CMK (cell line): ENCODE measurements around the gene TIFAB.

Experiments used
- DNase-seq: peaks from one replicate; pipeline ENCODE4 v3.0.0-alpha.2; 2010; ENCODE audit warnings: low read depth

TIFAB gene

DNA sequence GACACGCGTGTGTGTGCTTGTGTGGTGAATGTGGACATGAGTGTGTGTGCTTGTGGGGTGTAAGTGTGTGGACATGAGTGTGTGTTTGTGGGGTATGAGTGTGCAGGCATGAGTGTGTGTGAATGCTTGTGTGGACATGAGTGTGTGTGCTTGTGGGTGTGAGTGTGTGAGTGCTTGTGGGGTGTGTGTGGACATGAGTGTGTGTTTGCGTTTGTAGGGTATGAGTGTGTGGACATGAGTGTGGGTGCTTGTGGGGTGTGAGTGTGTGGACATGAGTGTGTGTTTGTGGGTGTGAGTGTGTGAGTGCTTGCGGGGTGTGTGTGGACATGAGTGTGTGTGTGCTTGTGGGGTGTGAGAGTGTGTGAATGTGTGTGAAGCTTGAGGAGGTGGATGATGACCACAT is 29.8 kb upstream of the TIFAB start:
- no peak for DNase-seq

DNA sequence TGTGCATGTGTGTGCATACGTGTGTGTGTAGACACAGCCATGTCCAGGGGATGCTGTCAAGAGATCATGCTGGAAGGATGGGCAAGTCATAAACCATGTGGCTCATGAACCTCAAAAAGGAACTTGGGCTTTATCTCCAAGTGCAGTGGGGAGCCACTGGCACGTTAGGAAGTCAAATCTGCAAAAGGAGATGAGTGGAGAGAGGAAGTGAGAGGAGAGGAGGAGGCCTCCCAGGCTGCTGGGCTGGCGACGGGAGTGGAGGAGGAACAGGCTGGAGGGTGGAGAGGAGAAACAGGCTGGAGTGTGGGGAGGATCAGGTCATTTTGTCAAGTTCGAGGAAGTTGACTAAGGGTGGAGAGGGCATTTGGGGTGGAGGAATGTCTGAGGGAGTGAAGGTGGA is 29.2 kb upstream of the TIFAB start:
- DNase-seq = peak; percentile 92

DNA sequence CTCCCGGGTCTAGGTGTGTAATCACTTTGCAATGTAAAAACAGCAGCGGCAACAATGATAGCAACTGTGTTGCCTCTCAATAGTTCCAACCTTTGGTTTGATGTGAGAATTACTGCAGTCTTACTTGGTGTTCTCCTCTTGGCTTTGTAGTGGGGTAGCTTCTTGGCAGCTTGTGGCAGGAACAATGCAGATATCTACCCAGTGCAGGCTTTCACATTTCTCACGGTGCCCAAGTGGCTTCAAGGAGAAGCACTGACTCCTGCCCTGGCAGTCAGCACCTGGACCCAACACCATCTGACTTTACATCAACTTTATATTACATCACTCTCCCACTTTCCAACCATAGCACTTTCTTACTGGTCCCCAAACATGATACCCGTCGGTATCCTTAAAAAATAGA is 28.4 kb upstream of the TIFAB start:
- DNase-seq = no peak

DNA sequence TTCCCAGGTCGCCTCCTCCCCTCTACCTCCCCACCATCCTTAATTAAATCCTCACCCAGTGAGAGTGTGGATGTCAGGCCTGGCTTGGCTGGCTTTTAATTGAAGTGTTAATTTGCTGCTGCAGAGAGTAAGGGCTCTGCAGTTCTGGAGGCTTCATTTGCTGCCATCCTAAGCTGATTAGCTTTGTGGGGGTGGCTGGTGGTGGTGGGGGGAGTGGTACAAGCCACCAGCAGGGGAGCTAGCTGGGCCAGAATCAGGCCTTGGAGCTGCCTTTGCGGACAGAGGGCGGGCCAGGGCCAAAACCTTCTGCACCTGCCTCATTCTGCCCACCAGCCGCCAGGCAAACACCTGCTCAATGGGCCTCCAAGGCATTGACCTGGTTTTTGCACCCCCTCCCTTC is 26.8 kb upstream of the TIFAB start:
- DNase-seq = no peak

DNA sequence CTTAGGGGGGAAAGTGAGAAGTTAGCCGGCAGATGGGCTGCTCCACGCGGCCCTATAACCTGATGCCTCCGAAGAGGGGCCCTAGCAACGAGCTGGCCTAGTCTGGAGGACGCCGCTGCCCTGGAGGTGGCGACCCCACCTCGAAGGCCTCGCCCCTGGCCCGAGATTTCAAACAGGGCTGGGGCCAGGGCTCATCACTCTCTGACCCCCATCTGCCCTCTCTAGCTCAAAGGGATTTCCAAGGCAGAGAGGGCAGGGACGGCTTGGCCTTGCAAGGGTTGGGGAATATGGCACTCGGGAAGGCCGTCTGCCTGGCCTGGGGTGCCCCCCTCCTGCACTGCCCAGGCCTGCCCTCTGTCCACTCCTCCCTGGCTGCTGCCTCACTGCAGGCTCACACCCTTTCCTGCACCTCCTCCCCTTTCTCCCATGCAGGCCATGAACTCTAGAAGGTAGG is 25.5 kb upstream of the TIFAB start:
- no peak for DNase-seq

DNA sequence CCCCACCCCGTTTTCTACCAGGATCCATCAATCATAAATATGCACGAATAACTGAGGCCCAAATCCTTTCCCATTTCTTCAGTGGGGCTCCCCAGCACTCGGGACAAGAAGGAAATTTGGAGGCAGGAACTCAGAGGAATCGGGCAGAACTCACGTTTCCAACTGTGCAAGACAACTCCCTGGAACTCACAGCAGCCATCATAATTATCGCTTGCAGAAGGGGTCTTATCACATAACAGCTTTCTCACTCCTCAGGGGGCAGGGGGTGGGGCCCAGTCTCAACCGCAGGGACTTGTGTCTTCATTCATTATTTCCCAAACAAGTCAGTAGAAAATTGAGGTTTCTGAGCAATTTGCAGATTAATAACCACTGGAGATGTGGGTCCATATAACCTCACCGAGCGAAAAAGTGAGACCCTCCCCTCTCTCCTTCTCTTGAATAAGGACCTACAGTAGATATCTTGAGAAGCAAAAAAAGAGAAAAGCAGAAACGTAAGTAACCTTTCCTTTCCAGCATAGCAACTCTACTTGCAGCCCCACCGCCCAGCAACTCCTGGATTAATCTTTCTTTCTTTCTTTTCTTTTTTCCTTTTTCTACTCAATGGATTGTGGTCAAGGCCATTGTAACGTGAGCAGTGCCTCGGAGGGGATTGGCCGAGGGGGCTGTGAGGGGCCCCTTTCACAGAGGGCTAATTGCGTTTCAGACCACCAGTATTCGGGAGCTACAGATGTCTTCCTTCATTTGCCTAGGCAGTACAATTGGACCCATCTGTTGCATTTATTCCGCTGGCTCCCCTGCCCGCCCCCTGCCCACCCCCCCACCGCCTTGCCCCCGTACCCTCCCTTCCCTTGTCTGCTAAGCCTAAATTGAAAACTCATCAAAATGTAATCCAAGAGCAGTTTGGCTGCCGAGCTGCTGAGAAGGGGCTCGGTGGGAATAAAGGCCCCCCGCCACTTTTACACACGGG is 24.7 kb upstream of the TIFAB start:
- DNase-seq = no peak

DNA sequence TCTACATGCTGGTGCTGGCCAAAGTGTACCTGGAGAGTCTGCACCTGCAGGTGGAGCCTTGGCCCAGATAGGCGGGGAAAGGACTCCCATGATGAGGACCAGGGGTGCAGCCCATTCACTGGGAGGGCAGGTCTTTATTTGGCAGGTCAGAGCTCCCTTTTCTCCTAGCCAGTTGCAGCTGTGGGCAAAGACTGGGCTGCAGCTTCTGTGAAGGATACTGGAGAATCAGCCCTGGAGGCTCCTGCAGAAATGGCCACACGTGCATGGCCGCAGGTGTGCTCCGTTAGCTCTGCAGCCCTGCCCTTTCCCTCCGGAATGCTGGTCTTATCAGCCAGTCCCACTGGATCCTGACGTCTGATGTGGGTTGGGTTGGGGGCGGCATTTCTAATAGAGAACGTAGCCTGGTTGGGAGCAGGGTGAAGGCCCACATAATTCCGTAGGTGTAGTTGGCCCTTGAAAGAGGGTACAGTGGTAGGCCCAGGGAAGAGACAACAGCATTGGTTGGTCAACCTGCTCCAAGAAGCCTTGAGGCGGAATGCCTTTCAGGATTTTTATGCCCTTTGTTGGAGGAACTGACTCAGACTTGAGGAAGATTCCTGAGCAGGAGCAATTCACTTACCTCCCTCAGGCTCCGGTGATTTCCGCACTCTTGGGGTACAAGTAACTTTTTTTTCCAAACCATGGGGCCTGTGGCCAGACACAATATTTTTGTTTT is 22.0 kb upstream of the TIFAB start:
- no peak for DNase-seq

DNA sequence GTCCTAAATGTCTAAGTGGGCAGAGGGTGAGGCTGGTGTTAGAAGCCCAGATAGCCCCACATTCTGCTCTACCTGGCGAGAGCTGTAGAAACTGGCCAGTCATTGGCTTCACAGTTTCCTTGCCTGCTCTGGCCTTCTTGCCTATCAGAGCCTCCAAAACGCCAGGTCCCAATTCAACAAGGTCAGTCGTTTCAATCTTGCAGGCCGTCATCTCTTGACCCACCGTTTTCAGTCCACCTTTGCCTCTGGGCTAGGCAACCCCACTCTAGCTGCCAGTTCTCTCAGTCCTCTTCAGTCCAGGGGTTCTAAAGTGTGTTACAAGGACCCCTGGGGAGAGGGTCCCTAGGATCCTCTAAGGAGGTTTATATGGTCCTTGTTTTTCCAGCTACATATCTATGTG is 20.0 kb upstream of the TIFAB start:
- no peak for DNase-seq

DNA sequence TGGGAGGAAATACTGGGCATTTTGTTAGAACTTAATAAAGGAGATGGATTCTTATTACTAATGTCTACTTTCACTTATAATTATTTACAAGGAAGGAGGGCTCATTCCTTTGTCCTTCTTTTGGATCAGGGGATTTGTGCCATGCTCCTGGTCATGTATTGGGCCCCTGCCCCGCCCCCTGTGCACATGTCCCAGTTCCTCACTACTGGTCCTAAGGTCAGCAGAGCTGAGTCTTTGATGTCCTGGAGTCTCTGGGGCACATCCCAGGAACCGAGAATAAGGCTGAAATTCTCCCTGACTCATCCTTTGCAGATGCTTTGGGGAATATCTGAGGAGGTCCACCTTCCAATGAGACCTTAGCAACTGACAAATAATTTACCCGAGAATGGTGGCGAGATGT is 19.6 kb upstream of the TIFAB start:
- DNase-seq = no peak

DNA sequence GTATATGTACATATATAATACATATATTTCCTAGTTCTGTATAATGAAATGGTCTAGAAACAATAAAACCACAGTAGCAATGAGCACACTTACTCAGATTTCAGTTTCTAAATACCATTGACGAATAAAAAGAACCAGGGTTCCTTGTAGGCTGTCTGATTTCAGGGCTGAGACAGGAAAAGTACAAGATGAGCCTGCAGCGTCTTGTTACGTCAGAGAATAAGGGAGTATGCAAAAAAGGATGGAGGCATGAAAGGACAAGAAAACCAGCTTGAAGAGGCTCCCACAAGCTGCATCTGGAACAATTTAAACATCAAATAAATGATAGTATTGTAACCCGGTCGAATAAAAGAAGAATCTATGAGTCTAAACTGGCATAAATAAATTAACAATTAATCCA is 17.8 kb upstream of the TIFAB start:
- DNase-seq = no peak

DNA sequence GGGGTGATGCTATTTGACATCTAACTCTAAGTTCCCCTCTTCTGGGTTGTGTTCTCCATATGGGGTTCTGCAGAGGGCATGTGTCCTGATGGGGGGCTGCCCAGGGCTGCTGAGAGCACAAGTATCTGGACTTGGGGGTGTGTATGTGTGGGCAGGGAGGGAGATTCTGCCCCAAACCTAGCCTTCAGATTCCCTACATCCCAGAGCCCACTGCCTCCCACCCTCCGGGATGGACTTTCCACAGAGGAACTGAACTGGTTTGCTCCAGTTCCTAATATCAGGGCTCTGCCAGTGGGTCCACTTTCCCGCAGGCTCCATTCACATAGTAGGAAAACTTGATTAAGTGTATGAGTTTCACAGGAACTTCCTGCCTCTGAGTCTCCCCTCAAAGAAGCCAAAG is 16.4 kb upstream of the TIFAB start:
- DNase-seq = no peak

DNA sequence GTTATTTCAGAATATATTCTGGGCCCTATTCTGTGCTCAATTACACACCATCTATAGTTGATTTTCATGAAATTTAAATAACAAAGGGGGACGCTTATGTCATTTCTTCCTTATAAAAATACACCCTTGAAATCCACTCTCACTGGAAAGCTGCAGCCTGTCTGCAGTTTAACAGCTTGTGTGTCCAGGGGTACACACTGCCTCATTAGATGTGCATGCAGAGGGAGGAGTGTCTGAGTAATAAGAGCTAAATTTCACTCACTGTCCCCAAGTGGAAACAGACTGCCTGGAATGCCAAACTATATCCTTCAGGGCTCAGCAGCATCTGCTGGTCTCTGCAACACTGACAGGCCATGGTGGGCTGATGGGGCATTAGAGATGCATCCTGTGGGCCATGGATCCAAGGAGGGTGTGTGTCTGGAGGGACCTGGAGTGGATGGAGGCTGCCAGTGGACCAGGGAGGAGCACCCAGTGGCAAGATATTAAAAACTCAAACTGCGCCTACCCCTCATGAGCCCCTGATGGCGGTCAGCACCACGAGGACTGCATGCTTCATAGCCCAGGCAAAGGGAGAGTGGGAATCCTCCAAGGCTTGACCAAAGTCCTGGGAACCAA is 15.8 kb upstream of the TIFAB start:
- no peak for DNase-seq

DNA sequence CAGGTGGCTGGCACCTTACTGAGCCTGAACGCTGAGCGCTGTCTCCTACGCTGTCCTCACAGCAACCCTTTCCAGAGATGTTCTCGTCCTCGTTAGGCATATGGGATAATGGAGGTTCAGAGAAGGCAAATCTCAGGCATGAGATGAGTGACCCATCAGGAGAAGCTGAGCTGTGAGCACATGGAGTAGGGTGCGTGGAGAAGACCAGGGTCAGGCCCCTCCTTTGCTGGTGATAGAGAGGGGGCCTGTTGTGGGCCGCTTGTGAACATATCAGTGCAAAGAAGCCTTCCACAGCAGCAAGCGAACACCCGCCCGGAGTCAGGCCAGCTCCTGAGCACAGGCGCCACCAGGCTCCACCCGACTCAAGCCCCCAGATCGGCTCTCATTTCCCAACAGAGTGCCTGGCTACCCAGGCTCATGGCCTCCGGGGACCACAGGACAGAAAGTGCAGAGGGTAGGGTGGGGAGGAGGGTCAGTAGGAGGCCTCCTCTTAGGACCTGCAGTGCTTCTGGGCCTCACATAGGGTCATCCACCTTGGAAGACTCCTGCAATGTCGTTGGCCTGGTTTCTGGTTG is 15.0 kb upstream of the TIFAB start:
- DNase-seq = no peak

DNA sequence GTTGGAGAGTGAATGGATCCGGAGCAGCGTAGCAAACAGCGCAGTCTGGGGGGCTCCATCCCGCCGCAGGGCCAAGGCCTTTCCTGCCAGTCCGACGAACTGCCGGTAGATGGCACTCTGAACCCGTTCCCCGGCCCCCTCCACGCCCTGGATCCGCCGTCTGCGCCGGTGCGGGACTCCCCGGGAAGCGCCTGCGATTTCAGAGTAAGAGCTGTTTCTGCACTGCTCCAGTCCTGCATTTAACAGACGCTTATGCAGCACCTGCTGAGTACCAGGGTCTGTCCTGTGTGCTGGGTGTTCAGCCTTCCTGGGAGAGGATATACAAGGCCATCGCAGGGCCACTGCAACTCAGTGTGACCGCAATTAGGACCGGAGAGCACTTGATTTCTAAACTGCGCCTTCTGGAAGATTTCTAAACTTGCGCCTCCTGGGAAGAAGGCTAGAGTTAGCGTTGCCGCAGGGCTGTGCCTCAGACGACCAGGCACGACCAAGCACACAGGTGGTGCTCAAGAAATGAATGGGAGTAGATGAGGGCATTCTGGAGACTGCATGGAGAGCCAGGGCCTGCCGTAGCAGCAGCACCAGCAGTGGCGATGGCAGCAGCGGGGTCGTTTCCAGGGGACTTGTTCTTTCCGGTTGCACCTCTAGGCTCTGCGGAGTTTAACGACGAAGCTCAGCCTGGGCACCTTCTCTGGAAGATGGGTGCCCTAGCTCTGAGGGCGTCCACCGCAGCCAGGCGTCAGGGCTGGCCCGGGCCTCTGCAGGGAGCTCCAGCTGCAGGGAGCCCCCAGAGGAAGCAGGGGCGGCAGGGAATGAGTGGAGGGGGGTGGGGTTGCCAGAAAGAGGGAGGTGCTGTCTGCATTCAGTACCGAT is 14.3 kb upstream of the TIFAB start:
- DNase-seq = no peak

DNA sequence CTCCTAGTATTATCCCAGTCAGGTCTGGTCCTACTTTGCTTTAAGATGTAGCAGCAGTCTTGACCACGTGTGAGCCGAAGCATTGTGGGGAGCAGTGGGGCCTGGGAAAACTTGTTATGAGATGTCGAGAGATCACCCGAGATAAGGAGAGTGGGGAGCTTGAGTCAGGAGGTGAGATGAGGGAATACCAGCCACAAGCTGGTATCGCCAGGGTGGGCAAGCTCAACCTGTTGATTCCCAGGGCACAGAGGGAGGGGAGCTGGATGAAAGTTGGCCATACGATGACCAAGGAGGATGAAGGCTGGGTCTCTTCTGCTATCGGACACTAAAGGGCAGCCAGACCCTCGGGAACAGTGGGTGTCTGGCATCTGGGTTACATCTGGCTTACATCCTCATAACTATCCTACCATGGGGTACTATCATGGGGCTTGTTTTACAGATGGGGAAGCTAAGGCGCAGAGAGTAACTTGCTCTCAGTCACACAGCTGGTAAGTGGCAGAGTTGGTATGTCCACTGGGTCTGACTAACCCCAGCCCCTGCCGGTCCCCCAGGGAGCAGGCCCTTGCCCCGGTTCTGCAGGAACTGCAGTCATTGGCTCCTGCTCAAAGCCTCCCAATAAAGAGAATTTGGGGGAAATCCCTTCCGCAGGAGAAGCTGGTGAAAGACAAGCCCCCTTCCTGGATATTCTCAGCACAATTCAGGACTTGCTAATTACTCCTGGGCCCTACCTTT is 13.4 kb upstream of the TIFAB start:
- DNase-seq = no peak

DNA sequence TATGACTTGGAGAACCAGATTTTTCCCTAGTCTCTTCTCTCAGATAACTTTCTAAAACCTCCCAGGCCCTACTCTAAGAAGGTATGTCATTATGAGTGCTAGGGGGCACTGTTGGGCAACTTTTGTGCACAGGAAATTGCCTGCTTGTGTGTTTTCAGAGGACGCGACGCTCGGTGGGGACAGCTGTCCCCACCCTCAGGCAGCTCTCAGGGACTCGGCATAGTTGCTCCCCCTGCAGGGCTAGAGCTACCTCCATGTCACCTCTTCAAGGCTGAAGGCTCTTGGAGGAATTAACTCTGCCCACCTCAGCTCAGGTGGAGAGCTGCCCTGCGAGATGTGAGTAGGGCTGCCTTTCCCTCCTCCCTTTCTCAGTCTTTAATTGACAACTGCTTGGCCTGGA is 10.2 kb upstream of the TIFAB start:
- DNase-seq = no peak

DNA sequence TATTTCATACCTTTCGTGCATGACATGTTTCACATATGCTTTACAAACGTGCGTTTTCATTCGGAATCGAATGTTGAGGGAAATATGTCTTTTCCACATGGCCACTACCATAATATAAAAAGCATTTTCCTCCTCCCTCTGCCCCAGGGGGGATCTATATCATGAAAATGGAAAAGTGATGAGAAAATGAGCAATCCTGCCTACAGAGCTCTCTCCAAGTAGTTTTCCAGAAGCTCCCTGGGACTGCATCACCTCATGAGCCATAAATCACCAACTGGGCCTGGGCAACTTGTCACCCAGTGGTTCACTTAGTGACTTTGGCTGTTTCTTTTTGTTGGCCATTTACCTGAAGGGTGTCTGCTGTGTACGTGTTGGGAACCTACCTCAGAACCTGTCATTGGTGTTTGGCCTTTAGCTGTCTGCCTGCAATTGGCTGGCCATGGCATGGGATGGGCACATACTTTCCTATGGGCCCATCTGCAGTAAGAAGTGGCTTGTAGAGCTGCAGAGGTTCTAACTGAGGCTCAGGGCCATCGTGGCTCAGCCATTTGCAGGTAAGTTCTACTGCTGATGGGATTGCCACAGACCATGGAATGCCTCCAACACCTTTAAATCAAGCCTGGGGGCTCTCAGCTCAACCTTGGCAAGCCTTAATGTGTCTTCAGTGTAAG is 9.5 kb upstream of the TIFAB start:
- no peak for DNase-seq

DNA sequence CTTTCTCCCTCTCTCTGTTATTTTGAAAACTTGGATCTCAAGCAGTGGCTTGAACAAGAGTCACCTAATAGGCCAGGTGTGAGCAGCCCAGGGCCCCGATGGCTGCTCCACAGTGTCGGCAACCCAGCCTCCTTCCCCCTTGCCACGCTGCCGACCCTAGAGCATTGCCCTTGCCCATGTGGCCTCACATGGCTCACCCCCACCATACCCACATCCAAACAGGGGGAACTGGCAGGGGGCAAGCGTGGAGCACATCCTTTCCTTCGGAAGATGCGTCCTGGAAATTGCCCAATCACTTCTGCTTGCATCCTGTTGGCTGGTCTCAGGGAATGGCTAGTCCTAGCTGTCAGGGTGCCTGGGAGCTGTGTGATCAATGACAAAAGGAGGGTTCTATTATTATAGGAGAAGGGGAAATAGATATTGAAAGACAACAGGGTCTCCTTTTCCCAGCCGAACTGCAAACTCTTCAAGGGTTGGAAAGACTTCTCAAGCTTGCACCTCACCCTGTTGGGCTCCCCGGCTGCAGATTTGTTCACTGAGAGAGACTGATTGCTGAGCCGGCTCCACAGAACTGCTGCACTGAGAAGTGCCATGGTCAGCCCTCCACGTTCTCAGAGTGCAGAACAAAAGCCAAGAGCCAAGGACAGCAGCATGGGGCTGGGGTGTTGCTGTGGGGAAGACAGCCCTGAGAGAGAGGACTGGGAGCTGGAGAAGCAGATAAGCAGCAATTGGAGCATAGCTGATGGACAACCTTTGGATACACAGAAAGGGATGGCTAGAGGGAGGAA is 8.3 kb upstream of the TIFAB start:
- no peak for DNase-seq

DNA sequence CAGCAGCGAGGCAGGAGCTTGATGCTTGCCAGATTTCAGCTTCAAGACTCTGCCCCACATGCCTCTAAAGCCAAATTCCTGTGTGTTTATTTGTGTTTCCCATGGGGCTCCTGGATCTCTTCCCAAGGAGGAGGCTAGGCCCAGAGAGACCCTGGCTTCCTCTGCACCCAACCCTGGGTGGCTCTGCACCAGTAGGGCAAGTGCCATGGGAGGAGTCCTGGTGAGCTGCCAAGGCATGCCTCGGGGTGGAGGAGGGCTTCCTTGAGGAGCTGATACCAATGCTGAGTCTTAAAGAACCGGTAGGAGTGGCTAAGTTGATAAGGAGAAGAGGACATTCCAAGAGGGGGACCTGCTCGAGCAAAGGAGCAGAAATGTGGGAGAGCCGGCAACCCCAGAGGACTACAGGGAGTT is 6.8 kb upstream of the TIFAB start:
- no peak for DNase-seq

DNA sequence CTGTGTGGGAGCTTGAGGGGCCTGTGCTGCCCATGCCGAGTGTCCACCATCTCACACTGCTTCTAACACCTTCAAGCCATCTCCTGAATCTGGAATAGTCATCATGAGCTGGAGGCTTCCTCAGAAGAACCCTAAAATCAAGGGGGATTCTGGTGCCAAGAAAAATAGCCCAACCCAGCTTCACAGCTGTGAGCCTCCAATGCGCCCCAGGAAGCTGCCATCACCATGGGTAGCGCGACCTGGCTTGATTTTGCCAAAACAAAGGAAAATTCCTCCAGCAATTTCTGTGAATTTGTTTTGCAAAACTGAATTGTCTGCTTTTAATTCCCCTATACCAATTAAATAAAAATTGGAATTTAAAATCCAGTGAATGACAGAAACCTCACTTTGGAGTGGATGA is 6.2 kb upstream of the TIFAB start:
- DNase-seq = no peak
